ENCODE results near the gene PTPRG.

DNA sequence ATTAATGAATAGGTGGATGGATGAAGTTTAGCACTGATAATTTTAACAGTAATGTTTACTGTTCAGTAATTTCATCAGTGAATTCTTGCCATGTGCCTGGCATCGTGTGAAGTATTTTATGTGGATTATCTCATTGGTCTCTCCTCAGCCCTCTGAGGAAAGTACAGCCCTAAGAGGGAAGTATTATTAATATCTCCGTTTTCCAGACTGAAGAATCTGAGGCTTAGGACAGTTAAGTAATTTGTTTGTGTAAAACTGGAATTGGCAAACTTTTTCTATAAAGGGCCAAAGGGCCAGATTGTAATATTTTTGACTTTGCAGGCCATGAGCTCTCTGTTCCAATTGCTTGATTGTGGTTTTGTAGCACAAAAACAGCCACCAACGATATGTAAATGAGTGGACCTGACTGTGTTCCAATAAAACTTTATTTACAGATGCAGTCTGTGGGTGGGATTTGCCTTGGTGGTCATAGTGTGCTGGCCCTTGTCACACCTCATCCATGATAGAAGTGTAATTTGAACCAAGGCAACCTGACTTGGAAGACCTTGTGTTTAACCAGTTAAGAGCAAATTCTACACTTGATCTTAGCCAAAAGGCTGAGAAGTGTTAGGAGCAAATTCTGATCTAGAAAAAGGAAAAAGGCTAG lies 556.7 kb downstream of the PTPRG start:
- no peak for TF ChIP-seq POLR2A (IDR thresholded peaks at IDR 0.05)
- TF ChIP-seq, protein P1, sequence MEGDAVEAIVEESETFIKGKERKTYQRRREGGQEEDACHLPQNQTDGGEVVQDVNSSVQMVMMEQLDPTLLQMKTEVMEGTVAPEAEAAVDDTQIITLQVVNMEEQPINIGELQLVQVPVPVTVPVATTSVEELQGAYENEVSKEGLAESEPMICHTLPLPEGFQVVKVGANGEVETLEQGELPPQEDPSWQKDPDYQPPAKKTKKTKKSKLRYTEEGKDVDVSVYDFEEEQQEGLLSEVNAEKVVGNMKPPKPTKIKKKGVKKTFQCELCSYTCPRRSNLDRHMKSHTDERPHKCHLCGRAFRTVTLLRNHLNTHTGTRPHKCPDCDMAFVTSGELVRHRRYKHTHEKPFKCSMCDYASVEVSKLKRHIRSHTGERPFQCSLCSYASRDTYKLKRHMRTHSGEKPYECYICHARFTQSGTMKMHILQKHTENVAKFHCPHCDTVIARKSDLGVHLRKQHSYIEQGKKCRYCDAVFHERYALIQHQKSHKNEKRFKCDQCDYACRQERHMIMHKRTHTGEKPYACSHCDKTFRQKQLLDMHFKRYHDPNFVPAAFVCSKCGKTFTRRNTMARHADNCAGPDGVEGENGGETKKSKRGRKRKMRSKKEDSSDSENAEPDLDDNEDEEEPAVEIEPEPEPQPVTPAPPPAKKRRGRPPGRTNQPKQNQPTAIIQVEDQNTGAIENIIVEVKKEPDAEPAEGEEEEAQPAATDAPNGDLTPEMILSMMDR (IDR thresholded peaks at IDR 0.05) = no peak

All from adrenal gland (tissue), 5 donors.